Measurements from ENCODE around the gene FSHR.

GRCh38 chr2:49028101-49028500 lies 126.2 kb downstream of the FSHR start:
- TF ChIP-seq CTCF (IDR thresholded peaks at IDR 0.05) (no peak), POLR2A (IDR thresholded peaks at IDR 0.05) (no peak), POLR2AphosphoS5 (IDR thresholded peaks at IDR 0.05; ENCODE audit: insufficient read depth in 1 of 2, low read depth in 1 of 2) (no peak)
